ENCODE data around the gene SUMF2.
"Not testable (repeated sequence)": the region's sequence is repeated elsewhere in the genome, so short reads cannot be mapped to it uniquely, and the experiment has no call there.

The SUMF2 gene

GRCh38 chr7:56062382-56062781 is 1.7 kb upstream of the SUMF2 start:
- no peak for DNase-seq (ENCODE audit: low read depth)

- no peak for DNase-seq (ENCODE audit: low read depth)
Observed at GRCh38 chr7:56063500-56063881, 595 bp upstream of the SUMF2 start.

- DNase-seq (ENCODE audit: low read depth), result not testable (repeated sequence)
Observed at GRCh38 chr7:56066376-56066775, 2.3 kb downstream of the SUMF2 start.

GRCh38 chr7:56074371-56074791 is 10.3 kb downstream of the SUMF2 start:
- peak; percentile 52 for DNase-seq (ENCODE audit: low read depth)

- DNase-seq (ENCODE audit: low read depth), result no peak
Observed at GRCh38 chr7:56077681-56078080, 13.6 kb downstream of the SUMF2 start.

GRCh38 chr7:56078196-56078595 is 14.1 kb downstream of the SUMF2 start:
- DNase-seq (ENCODE audit: low read depth), result no peak

- no peak for DNase-seq (ENCODE audit: low read depth)
Observed at GRCh38 chr7:56079450-56080185, 15.5 kb downstream of the SUMF2 start.

- not testable (repeated sequence) for DNase-seq (ENCODE audit: low read depth)
Observed at GRCh38 chr7:56080726-56081435, 16.8 kb downstream of the SUMF2 start.

GRCh38 chr7:56081626-56082340 is 17.7 kb downstream of the SUMF2 start:
- DNase-seq (ENCODE audit: low read depth), result no peak

- DNase-seq (ENCODE audit: low read depth), result no peak
Observed at GRCh38 chr7:56083150-56083785, 19.2 kb downstream of the SUMF2 start.

GRCh38 chr7:56086761-56087160 is 22.7 kb downstream of the SUMF2 start:
- no peak for DNase-seq (ENCODE audit: low read depth)

GRCh38 chr7:56087445-56087844 is 23.4 kb downstream of the SUMF2 start:
- DNase-seq (ENCODE audit: low read depth), result no peak

GRCh38 chr7:56091591-56091990 is 27.5 kb downstream of the SUMF2 start:
- no peak for DNase-seq (ENCODE audit: low read depth)

GRCh38 chr7:56092388-56092787 is 28.3 kb downstream of the SUMF2 start:
- DNase-seq (ENCODE audit: low read depth), result not testable (repeated sequence)

GRCh38 chr7:56092789-56093531 is 28.9 kb downstream of the SUMF2 start, which contains the start of gene PHKG1:
Gene PHKG1 (minus strand): TSS chr7:56092952. CDS start chr7:56088941, 4,011 bp downstream.
- DNase-seq (ENCODE audit: low read depth), result no peak

- DNase-seq (ENCODE audit: low read depth), result no peak
Observed at GRCh38 chr7:56097700-56098099, 33.6 kb downstream of the SUMF2 start.

GRCh38 chr7:56098187-56099008 is 34.3 kb downstream of the SUMF2 start:
- DNase-seq (ENCODE audit: low read depth), result not testable (repeated sequence)

- no peak for DNase-seq (ENCODE audit: low read depth)
Observed at GRCh38 chr7:56099653-56100052, 35.6 kb downstream of the SUMF2 start.

GRCh38 chr7:56104138-56104537 is 40.1 kb downstream of the SUMF2 start:
- not testable (repeated sequence) for DNase-seq (ENCODE audit: low read depth)

- no peak for DNase-seq (ENCODE audit: low read depth)
Observed at GRCh38 chr7:56105508-56105907, 41.4 kb downstream of the SUMF2 start.

Measured in activated T-cell treated with anti-CD3 and anti-CD28 coated beads for 1 hour (primary cell).